Glomerular visceral epithelial cell (primary cell): ENCODE data around the gene RPS15.

Experiments used
- DNase-seq: peaks from one replicate; pipeline ENCODE4 v3.0.0-alpha.2; 2016; ENCODE audit errors: extremely low spot score

Gene RPS15

GRCh38 chr19:1402411-1403070, 35.7 kb upstream of the RPS15 start:
- DNase-seq = no peak

GRCh38 chr19:1406774-1407527, 31.2 kb upstream of the RPS15 start:
- peak; percentile 99 for DNase-seq

- no peak for DNase-seq
Measured at GRCh38 chr19:1407528-1408299, 30.5 kb upstream of the RPS15 start, which contains the start of gene DAZAP1. Gene DAZAP1, plus strand, starts transcription at chr19:1407586. Its CDS starts 188 bp downstream, at chr19:1407774.

- DNase-seq = peak; percentile 57
Measured at GRCh38 chr19:1408300-1409203, 29.6 kb upstream of the RPS15 start.

GRCh38 chr19:1409204-1410005, 28.8 kb upstream of the RPS15 start:
- no peak for DNase-seq

GRCh38 chr19:1410136-1410786, 27.9 kb upstream of the RPS15 start:
- peak; percentile 87 for DNase-seq

- DNase-seq = no peak
Measured at GRCh38 chr19:1410789-1411188, 27.4 kb upstream of the RPS15 start.

- DNase-seq = no peak
Measured at GRCh38 chr19:1411255-1412191, 26.7 kb upstream of the RPS15 start.

- no peak for DNase-seq
Measured at GRCh38 chr19:1412323-1412923, 25.8 kb upstream of the RPS15 start.

- DNase-seq = no peak
Measured at GRCh38 chr19:1412995-1413800, 25.0 kb upstream of the RPS15 start.

- peak; percentile 32 for DNase-seq
Measured at GRCh38 chr19:1416014-1416841, 22.0 kb upstream of the RPS15 start.

GRCh38 chr19:1417145-1417544, 21.1 kb upstream of the RPS15 start:
- no peak for DNase-seq

- no peak for DNase-seq
Measured at GRCh38 chr19:1417681-1418495, 20.3 kb upstream of the RPS15 start.

- DNase-seq = no peak
Measured at GRCh38 chr19:1418496-1418775, 19.8 kb upstream of the RPS15 start.

GRCh38 chr19:1418951-1419738, 19.1 kb upstream of the RPS15 start:
- DNase-seq = no peak
